H1 (cell line): Measurements from ENCODE around the gene CCDC171.

Experiments used
- CBX8 ChIP-seq: fragments of 300-800, 300-1000 bp; sonication (generic); IDR thresholded peaks from 2 replicates; pipeline ENCODE4 v1.7.1; 2016; ENCODE audit warnings: low read depth, low read length, borderline replicate concordance
- CEBPB ChIP-seq: IDR thresholded peaks from 2 replicates; pipeline ENCODE4 v1.6.1; 2012; ENCODE audit warnings: low read depth, low read length
- CHD1 ChIP-seq: IDR thresholded peaks from 2 replicates; pipeline ENCODE4 v1.6.1; 2012; ENCODE audit warnings: low read depth, low read length, improper control_type of control experiment
- EZH2 ChIP-seq: fragments of 200-600 bp; sonication (generic); IDR thresholded peaks from 2 replicates; pipeline ENCODE4 v1.7.1; 2012; ENCODE audit warnings: low read depth, mild to moderate bottlenecking, moderate library complexity, low read length, inconsistent platforms; ENCODE audit not compliant: severe bottlenecking
- HDAC2 ChIP-seq, 2 experiments: fragments of 300-600 bp in 1 of 2; sonication (generic) in 1 of 2; IDR thresholded peaks; 2 replicates each; pipeline ENCODE4 v1.6.1; 2011 to 2012; ENCODE audit warnings: low read depth in 2 of 2, low read length in 2 of 2, mild to moderate bottlenecking in 2 of 2, moderate library complexity in 2 of 2, borderline replicate concordance in 1 of 2, inconsistent platforms in 1 of 2
- RAD21 ChIP-seq, 2 experiments: IDR thresholded peaks in 1 of 2; conservative IDR thresholded peaks in 1 of 2; 2 replicates each; pipeline ENCODE4 v1.6.1; 2011; ENCODE audit warnings: low read depth in 2 of 2, low read length in 2 of 2, improper control_type of control experiment in 1 of 2, inconsistent platforms in 1 of 2, mild to moderate bottlenecking in 1 of 2, moderate library complexity in 1 of 2
- SP1 ChIP-seq: IDR thresholded peaks from 2 replicates; pipeline ENCODE4 v1.6.1; 2011; ENCODE audit warnings: low read depth, low read length
- TF ChIP-seq, protein P1 (sequence below), 3 experiments: IDR thresholded peaks; 1 replicate in 2 of 3; 2 replicates in 1 of 3; pipeline versions ENCODE4 v1.5.1 to v1.6.1; 2011; ENCODE audit warnings: low read length in 3 of 3, mild to moderate bottlenecking in 3 of 3, inconsistent platforms in 2 of 3, low read depth in 1 of 3, moderate library complexity in 1 of 3; ENCODE audit not compliant: insufficient read depth in 1 of 3; ENCODE audit errors: control extremely low read depth in 1 of 3

DNA sequence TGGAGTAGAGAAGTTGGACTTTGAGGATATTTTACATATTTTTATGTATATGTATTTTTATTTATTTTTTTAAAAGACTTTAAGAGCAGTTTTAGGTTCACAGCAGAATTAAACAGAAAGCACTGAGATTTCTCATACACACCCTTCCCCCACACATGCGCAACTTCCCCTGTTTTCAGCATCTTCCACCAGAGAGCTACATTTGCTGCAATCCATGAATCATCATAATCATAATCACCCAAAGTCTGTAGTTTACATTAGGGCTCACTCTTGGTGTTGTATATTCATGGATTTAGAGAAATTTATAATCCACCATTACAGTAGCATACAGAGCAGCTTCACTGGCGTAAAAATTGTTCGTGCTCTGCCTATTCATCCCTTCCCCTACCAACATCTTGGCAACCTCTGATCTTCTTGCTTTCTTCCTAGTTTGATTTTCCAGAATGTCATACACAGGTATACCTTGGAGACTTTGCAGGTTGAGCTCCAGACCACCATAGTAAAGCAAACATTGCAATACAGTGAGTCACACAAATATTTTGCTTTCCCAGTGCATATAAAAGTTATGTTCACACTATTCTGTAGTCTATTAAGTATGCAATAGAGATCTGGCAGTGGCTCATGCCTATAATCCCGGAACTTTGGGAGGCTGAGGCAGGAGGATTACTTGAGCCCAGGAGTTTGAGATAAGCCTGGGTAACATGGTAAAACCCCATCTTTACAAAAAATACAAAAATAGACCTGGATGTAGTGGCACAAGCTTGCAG lies 9.6 kb upstream of the CCDC171 start:
- no peak for TF ChIP-seq RAD21 (IDR thresholded peaks at IDR 0.05 in 1 of 2, conservative IDR thresholded peaks at IDR 0.05 in 1 of 2; ENCODE audit: low read depth in 2 of 2, low read length in 2 of 2)
- TF ChIP-seq, protein P1, sequence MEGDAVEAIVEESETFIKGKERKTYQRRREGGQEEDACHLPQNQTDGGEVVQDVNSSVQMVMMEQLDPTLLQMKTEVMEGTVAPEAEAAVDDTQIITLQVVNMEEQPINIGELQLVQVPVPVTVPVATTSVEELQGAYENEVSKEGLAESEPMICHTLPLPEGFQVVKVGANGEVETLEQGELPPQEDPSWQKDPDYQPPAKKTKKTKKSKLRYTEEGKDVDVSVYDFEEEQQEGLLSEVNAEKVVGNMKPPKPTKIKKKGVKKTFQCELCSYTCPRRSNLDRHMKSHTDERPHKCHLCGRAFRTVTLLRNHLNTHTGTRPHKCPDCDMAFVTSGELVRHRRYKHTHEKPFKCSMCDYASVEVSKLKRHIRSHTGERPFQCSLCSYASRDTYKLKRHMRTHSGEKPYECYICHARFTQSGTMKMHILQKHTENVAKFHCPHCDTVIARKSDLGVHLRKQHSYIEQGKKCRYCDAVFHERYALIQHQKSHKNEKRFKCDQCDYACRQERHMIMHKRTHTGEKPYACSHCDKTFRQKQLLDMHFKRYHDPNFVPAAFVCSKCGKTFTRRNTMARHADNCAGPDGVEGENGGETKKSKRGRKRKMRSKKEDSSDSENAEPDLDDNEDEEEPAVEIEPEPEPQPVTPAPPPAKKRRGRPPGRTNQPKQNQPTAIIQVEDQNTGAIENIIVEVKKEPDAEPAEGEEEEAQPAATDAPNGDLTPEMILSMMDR (IDR thresholded peaks at IDR 0.05; ENCODE audit: control extremely low read depth in 1 of 3, insufficient read depth in 1 of 3, low read depth in 1 of 3, low read length in 3 of 3), result no peak
- TF ChIP-seq CHD1, result no peak
- no peak for TF ChIP-seq HDAC2 (IDR thresholded peaks at IDR 0.05; ENCODE audit: borderline replicate concordance in 1 of 2, low read depth in 2 of 2, low read length in 2 of 2)
- TF ChIP-seq CBX8, result no peak
- no peak for TF ChIP-seq SP1
- TF ChIP-seq CEBPB, result no peak
- TF ChIP-seq EZH2, result no peak
